NCI-H1694 (cell line): Measurements from ENCODE around the gene HVCN1.
A peak's percentile ranks its signal among the peaks of the same experiment; 100 is the strongest.
"Not testable (repeated sequence)": the region's sequence is repeated elsewhere in the genome, so short reads cannot be mapped to it uniquely, and the experiment has no call there.

Experiments used
- DNase-seq: peaks from one replicate; lab custom pipeline; 2025; lab: John Stamatoyannopoulos, UW

Gene HVCN1

DNA sequence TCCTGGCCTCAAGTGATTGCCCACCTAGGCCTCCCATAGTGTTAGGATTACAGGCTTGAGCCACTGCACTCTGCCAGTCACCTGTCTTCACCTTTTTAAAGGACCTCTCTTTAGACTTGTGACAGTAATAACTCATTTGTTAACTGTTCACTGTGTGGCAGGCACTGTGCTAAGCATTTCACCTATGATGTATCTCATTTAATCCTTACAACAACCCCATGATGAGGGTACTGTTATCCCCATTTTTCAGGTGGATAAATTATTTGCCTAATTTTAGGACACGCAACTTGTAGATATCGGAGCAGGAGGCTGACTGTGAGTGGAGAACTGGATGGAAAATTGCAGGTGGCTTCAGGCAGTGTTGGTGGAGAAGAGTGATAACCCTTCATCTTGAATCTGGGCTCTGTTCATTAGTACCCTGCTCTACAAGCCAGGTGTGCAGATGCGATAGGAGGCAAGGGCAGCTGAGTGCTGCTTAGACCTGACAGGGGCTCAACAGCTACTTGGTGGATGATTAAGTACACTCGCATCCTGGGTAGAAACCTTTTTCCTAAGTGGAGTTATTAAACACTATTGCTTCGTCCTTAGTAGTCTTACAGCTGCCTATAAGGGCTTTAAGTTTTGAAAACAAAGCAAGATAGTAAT, 72.3 kb downstream of the HVCN1 start:
- no peak for DNase-seq

DNA sequence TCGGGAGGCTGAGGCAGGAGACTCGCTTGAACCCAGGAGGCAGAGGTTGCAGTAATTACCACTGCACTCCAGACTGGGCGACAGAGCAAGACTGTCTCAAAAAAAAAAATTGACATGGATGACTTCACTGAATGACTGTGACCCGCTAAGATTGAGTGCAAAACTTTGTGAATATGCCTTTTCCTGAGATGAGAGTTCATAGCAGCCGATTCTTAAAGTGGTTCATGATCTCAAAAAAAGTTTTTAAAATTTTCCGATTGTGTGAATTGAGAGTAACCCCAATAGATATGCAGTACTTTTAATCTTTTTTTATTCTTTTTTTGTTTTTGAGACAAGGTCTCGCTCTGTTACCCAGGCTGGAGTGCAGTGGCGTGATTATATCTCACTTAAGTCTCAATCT, 73.7 kb downstream of the HVCN1 start:
- DNase-seq = no peak

DNA sequence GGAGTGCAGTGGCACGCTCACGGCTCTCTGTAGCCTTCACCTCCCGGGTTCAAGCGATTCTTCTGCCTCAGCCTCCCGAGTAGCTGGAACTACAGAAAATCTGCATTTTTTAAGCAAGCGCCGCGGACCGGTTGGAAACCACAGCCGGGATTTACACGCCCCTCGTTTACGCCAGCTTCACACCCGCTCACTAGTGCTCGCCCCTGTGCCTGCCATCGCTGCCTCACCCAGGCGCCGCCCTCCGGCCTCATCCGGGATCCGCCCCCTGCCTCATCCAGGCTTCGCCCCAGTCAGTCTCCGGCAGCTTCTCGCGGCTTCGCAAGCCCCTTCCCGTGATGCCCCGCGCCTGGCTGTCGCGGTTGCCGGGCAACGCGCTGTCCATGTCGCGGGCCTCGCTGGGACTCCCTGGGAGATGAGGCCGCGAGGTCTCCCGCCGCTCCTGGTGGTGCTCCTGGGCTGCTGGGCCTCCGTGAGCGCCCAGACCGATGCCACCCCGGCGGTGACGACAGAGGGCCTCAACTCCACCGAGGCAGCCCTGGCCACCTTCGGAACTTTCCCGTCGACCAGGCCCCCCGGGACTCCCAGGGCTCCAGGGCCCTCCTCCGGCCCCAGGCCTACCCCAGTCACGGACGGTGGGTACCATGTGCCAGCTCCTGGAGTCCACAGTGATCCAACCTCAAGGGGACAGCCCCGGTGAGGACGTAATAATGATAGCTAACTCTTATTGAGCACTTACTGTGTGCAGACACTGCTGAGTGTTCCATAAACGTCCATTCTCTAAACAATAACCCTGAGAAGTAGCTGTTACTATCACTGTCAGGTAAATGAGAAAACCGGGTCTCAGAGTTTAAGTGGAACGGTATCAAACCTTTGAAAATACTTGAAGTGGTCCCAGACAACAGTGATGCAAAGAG, 74.9 kb downstream of the HVCN1 start, which contains the start of gene TCTN1:
TCTN1 (plus strand) TSS at position 359 of the 914 bp plus-strand sequence; CDS start at position 413, 54 bp downstream.
- peak; percentile 68 for DNase-seq

DNA sequence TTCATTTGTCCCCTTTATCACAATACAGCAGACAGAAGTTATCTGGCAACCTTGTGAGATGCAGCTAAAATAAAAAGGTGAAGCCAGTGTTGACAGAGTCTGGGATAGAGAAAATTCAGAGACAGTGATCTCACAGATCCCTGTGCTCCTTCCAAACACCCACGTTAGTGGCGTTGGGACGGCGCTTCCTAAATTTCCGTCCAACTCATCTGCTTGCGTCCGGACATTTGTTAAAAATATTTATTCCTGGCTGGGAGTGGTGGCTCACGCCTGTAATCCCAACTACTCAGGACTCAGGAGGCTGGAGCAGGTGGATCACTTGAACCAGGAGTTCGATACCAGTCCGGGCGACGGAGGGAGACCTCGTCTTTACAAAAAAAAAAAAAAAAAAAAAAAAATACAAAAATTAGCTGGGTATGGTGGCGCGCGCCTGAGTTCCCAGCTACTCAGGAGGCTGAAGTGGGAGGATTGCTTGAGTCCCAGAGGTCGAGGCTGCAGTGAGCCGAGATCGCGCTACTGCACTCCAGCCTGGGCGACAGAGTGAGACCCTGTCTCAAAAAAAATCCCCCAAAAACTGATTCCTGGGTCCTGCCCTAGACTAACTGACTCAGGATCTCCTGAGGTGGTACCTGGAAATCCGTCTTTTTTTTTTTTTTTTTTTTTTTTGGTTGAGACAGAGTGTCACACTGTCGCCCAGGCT, 75.7 kb downstream of the HVCN1 start:
- DNase-seq = no peak

DNA sequence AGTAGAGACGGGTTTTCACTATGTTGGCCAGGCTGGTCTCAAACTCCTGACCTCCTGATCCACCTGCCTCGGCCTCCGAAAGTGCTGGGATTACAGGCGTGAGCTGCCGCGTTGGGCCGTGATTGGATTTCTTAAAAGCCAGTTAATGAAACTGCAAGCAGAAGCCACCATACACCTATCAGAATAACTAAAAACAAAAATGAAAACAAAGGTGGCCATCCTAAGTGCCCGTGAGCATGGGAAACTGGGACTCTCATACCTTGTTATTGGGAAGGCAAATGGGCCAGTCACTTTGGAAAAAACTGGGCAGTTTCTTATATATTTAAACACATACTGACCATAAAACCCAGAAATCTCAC, 82.7 kb downstream of the HVCN1 start:
- DNase-seq = no peak

DNA sequence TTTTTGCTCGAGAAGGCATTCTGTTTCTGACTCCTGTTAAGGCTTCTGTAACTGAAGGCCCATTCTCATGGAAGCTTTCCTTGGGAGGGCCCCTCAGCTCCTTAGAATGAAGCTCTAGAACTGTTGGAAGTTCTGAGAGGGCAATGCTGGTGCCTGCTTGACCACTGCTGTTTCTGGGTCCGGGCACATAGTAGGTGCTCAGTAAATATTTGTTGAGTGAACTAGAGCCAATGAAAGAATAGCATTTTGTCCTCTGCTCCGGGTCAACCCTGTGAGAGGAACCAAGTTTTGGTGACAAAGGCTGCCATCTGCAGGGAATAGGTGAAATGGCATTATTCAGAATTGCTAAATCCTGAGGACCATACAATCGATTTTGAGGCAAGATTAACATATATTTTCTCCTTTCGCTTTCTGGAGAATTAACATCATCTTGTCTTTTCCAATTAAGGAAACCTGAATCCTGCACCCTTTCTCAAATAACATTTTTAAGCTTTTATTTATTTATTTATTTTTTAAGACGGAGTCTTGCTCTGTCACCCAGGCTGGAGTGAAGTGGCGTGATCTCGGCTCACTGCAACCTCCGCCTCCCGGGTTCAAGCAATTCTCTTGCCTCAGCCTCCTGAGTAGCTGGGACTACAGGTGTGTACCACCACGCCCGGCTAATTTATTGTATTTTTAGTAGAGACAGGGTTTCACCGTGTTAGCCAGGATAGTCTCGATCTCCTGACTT, 86.7 kb downstream of the HVCN1 start:
- not testable (repeated sequence) for DNase-seq

DNA sequence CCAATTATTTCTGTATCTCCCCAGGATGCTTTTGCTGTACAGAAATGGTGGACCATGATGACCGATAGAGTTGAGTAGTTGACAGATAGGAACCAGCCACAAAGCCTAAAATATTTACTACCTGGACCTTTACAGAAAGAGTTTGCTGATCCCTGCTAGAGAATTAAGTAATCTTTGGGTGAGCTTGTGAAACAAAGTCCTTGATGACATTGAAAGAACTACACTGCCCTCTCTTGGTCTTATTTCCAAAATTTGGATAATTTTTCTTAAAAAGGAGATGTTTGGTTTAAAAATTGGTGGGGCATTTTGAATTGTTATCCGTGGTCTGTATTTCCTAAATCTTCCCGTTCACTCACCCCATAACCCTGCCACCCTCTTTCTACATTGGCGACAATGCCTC, 88.7 kb downstream of the HVCN1 start:
- DNase-seq = peak; percentile 16

DNA sequence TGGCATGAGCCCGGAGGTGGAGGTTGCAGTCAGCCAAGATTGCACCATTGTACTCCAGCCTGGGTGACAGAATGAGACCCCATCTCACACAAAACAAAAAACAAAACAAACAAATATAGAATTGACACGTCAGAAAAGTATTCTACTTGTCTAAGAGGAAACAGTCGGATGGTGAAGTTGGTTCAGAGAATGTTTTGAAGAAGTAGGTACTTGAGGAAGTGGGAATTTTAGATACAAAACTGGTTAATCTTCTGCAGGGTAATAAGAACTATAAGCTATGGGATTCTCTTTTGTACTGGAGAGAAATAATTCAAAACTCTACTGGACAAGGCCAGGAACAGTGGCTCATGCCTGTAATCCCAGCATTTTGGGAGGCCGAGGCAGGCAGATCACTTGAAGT, 89.6 kb downstream of the HVCN1 start:
- no peak for DNase-seq
